Gastroesophageal sphincter (tissue), 3 donors: ENCODE data around the gene RELL1.

Experiments used
- EP300 ChIP-seq: sonication (generic); formaldehyde crosslinking; IDR thresholded peaks from one replicate; pipeline ENCODE4 v1.6.1; 2017; ENCODE audit warnings: antibody characterized with exemption, mild to moderate bottlenecking
- POLR2A ChIP-seq, 2 donors: fragments of 450-650 bp; IDR thresholded peaks; one replicate each; pipeline ENCODE4 v1.6.1; 2017; ENCODE audit warnings: antibody characterized with exemption in 2 of 2, mild to moderate bottlenecking in 2 of 2, moderate library complexity in 1 of 2
- TF ChIP-seq, protein P1 (sequence below), 4 experiments: fragments of 200-600 bp in 2 of 4; fragments of 450-650 bp in 2 of 4; sonication (generic) in 1 of 4; IDR thresholded peaks; one replicate each; pipeline ENCODE4 v1.5.1; 2017 to 2019; ENCODE audit warnings: antibody characterized with exemption in 4 of 4, mild to moderate bottlenecking in 2 of 4, moderate library complexity in 2 of 4

DNA sequence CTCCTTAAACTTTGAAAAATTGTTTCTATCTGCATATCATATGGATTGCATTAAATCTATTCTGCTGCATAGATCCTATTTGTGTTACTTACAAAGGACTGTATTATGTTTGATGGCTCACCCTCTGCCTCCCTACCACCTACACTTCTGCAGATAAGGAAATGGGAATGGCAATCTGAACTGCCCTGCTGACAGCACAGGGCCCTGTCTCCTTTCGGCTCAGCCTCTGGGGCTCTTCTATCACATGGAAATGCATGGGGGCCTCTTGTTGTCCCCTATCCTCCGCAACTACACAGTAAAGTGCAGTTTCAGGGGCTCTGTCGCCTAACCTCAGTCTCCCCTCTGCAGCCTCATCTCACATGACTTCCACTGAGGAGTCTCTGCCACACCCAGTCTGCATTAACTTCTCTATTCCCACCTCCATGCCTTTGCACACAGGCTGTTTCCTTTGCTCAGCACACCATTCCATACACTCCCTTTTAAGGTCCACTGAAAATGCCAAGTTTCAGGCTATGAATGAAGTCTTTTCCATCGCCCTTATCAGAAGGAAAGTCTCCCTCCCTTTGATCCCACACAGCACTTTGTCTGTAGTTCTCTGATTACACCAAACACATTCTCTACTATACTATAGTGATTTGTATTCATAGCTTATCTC lies 12.5 kb downstream of the RELL1 start:
- TF ChIP-seq, protein P1, sequence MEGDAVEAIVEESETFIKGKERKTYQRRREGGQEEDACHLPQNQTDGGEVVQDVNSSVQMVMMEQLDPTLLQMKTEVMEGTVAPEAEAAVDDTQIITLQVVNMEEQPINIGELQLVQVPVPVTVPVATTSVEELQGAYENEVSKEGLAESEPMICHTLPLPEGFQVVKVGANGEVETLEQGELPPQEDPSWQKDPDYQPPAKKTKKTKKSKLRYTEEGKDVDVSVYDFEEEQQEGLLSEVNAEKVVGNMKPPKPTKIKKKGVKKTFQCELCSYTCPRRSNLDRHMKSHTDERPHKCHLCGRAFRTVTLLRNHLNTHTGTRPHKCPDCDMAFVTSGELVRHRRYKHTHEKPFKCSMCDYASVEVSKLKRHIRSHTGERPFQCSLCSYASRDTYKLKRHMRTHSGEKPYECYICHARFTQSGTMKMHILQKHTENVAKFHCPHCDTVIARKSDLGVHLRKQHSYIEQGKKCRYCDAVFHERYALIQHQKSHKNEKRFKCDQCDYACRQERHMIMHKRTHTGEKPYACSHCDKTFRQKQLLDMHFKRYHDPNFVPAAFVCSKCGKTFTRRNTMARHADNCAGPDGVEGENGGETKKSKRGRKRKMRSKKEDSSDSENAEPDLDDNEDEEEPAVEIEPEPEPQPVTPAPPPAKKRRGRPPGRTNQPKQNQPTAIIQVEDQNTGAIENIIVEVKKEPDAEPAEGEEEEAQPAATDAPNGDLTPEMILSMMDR (IDR thresholded peaks at IDR 0.05), result no peak
- TF ChIP-seq POLR2A (IDR thresholded peaks at IDR 0.05) (no peak), EP300 (no peak)
